ENCODE data around the gene SMIM9. TPM values are rescaled to one million over a fixed set of nuclear protein-coding genes. Genes with fewer than 3 reads are reported as not detected.

The SMIM9 gene
- total RNA-seq, 2 donors from 2014 or later, result not detected

DNA sequence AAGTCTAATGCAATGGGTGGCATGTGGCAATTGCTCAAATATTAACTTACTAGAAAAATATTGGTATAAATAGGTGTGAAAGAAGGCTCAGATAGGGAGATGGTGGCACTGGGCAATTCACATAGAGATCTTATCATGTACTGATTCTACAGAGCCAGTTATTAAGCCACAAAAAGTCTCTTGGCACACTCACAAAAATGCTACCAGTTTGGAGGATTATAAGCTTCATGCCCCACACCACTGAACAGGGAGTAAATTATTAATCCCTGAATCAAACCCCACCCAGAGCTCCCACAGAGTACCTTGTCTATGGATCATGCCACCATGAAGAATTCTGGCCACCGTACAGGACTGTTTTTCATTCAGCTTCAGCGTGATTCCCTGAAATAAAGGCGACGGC, 43.0 kb downstream of the SMIM9 start:
- ATAC-seq (ENCODE audit: insufficient number of reproducible peaks, low FRiP score, low read depth) (no peak), DNase-seq (ENCODE audit: low spot score) (no peak)
- Histone ChIP-seq H3K27ac (no peak overlapping the region), H3K27me3 (replicated peaks; ENCODE audit: insufficient read depth) (no peaks in the 10 kb centered on the region), H3K9me3 (no peaks in the 10 kb centered on the region), H3K4me3 (no peak overlapping the region), H3K4me1 (ENCODE audit: control insufficient read depth in 1 of 2, low read depth in 2 of 2) (no peaks in the 10 kb centered on the region), H3K36me3 (no peaks in the 10 kb centered on the region)
- TF ChIP-seq, protein P1, sequence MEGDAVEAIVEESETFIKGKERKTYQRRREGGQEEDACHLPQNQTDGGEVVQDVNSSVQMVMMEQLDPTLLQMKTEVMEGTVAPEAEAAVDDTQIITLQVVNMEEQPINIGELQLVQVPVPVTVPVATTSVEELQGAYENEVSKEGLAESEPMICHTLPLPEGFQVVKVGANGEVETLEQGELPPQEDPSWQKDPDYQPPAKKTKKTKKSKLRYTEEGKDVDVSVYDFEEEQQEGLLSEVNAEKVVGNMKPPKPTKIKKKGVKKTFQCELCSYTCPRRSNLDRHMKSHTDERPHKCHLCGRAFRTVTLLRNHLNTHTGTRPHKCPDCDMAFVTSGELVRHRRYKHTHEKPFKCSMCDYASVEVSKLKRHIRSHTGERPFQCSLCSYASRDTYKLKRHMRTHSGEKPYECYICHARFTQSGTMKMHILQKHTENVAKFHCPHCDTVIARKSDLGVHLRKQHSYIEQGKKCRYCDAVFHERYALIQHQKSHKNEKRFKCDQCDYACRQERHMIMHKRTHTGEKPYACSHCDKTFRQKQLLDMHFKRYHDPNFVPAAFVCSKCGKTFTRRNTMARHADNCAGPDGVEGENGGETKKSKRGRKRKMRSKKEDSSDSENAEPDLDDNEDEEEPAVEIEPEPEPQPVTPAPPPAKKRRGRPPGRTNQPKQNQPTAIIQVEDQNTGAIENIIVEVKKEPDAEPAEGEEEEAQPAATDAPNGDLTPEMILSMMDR (IDR thresholded peaks at IDR 0.05), result no peak

DNA sequence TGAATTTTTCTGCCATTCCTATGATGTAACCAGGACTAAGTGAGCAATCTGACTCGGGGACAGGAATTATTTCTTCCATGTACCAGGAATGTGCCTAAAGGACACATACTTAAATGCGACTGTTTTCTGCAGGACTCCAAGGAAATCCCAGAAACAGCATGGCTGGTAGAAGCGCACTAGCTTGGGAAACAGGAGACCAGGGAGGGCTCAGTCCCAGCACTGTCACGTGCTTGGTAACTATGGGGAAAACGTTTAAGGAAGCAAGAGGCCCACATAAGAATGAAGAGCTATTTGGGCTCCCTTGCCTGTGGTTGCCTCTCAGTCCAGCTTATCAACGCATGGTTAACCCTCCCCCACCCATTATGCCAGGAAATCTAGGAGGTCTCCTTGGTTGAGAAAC, 48.7 kb downstream of the SMIM9 start:
- TF ChIP-seq, protein P1 (IDR thresholded peaks at IDR 0.05), result no peak
- ATAC-seq (ENCODE audit: insufficient number of reproducible peaks, low FRiP score, low read depth) (no peak), DNase-seq (ENCODE audit: low spot score) (no peak)
- Histone ChIP-seq H3K9me3 (no peaks in the 10 kb centered on the region), H3K27ac (no peak overlapping the region), H3K4me3 (no peak overlapping the region), H3K36me3 (no peaks in the 10 kb centered on the region), H3K27me3 (replicated peaks; ENCODE audit: insufficient read depth) (no peaks in the 10 kb centered on the region), H3K4me1 (ENCODE audit: control insufficient read depth in 1 of 2, low read depth in 2 of 2) (peaks cover 0 to 6% of the 10 kb centered on the region in 2 donors)

DNA sequence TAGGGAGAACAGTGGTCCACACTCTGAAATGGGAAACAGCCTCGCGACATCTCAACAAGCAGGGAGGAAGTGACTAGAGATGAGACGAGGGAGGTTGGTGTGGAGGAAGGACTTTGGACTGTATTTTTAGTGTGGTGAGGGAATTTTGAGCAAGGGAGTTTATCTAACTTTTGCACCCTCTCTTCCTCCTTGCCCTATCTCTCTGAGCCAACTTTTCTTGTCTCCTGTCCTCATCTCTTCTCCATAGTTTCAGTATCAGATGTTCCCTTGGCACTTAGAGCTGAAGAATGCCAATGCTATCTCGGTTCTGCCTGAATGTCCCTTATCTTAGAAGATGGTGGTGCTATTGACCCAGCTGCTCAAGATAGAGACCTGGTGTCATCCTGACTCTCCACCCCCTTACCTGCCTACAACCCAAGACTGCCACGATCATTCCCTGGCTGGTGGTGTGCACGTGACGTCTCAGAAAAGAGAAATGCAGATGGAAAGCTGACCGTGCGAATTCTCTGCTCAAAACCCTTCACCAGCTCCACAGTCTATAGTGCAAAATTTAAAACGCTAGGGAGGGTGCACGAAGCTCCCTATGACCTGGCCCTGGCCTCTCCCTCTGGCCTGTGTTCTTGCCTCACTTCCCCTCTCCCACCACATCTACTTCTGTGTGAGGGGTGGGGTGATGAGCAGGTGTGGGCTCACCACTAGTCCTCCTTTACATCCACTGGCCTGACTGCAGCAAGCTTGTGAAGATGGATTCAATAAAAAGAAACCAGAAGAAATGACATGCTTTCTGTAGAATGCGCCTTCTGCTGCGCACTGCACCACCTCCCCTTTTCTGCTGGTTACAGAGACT, 50.1 kb downstream of the SMIM9 start:
- Histone ChIP-seq H3K4me1 (ENCODE audit: control insufficient read depth in 1 of 2, low read depth in 2 of 2) (peaks cover 0 to 6% of the 10 kb centered on the region in 2 donors), H3K36me3 (no peaks in the 10 kb centered on the region), H3K27me3 (replicated peaks; ENCODE audit: insufficient read depth) (no peaks in the 10 kb centered on the region), H3K9me3 (no peaks in the 10 kb centered on the region), H3K4me3 (no peak overlapping the region), H3K27ac (no peak overlapping the region)
- ATAC-seq (ENCODE audit: insufficient number of reproducible peaks, low FRiP score, low read depth), result no peak
- TF ChIP-seq, protein P1 (IDR thresholded peaks at IDR 0.05), result no peak
- no peak for DNase-seq (ENCODE audit: low spot score)

DNA sequence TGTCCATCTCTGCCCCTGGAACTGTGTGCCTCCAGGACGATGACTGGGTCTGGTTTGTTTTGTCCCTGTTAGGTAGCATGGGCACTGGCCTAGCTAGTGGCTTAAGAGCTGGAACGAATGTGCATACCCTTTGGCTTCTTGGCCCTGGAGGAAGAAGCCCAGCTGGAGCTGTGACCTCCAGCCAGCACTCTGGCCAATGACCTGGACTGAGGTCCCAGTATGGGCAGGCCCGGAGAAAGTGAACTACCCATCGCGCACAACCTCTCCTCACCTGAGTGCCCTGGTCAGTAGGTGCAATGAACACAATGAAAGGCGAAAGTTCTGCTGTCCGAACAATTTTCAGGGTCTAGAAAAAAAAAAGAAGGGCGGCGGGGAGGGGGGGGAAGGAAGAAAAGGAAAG, 53.5 kb downstream of the SMIM9 start:
- DNase-seq (ENCODE audit: low spot score) (no peak), ATAC-seq (ENCODE audit: insufficient number of reproducible peaks, low FRiP score, low read depth) (no peak)
- Histone ChIP-seq H3K27ac (no peak overlapping the region), H3K27me3 (replicated peaks; ENCODE audit: insufficient read depth) (no peaks in the 10 kb centered on the region), H3K4me3 (no peak overlapping the region), H3K9me3 (no peaks in the 10 kb centered on the region), H3K4me1 (ENCODE audit: control insufficient read depth in 1 of 2, low read depth in 2 of 2) (peaks cover 0 to 5% of the 10 kb centered on the region in 2 donors), H3K36me3 (peaks cover 3% of the 10 kb centered on the region)
- TF ChIP-seq, protein P1 (IDR thresholded peaks at IDR 0.05), result no peak

DNA sequence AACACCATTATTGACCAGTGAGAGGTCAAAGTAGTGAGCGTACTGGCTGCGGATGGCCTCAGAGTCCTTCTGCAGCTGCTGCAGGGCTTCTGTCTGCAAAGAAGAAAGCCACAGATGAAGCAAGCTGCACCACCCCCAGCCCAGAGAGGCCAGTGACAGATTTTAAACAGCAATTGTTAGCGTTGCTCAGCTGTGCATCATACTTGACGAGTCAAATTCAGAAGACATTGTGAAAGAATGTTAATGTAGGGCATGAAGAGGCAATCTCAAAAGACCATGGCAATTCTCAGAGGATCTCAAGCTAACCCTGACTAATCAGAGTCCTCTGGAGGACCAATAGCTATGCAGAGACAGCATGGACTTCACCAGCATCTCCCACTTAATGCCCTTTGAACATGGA, 55.2 kb downstream of the SMIM9 start:
- Histone ChIP-seq H3K27me3 (replicated peaks; ENCODE audit: insufficient read depth) (no peaks in the 10 kb centered on the region), H3K27ac (no peak overlapping the region), H3K9me3 (no peaks in the 10 kb centered on the region), H3K36me3 (peaks cover 10% of the 10 kb centered on the region), H3K4me1 (ENCODE audit: control insufficient read depth in 1 of 2, low read depth in 2 of 2) (no peaks in the 10 kb centered on the region), H3K4me3 (no peak overlapping the region)
- DNase-seq (ENCODE audit: low spot score), result no peak
- TF ChIP-seq, protein P1 (IDR thresholded peaks at IDR 0.05), result no peak
- ATAC-seq (ENCODE audit: insufficient number of reproducible peaks, low FRiP score, low read depth), result no peak
